Measurements from ENCODE around the gene OR8I2.

GRCh38 chr11:56049487-56049886, 43.6 kb upstream of the OR8I2 start:
- no peak for TF ChIP-seq RARB (CRISPR knock-in tag; IDR thresholded peaks at IDR 0.05)
- no peak for TF ChIP-seq CREB5 (CRISPR knock-in tag; IDR thresholded peaks at IDR 0.05; ENCODE audit: low read depth)
- no peak for TF ChIP-seq ARNTL (CRISPR knock-in tag; IDR thresholded peaks at IDR 0.05; ENCODE audit: borderline replicate concordance, low read depth)
- no peak for TF ChIP-seq CSRNP3 (CRISPR knock-in tag; IDR thresholded peaks at IDR 0.05)
- no peak for TF ChIP-seq PATZ1 (CRISPR knock-in tag; IDR thresholded peaks at IDR 0.05; ENCODE audit: borderline replicate concordance)
- no peak for TF ChIP-seq ISL1 (CRISPR knock-in tag; IDR thresholded peaks at IDR 0.05)
- no peak for TF ChIP-seq CSDC2 (CRISPR knock-in tag; IDR thresholded peaks at IDR 0.05)

Measured in SK-N-SH treated with all-trans-retinoic acid at 6 μM for 48 hours (cell line).